GM12865 (cell line): ENCODE measurements around the gene PHLDB3.

Experiments used
- DNase-seq: peaks from one replicate; pipeline ENCODE4 v3.0.0; 2010; ENCODE audit warnings: low read depth
- H3K4me3 ChIP-seq: 2 replicates; pipeline ENCODE4 v1.5.1; 2011; ENCODE audit warnings: mild to moderate bottlenecking, low read depth, low read length, control low read depth
- TF ChIP-seq, protein P1 (sequence below): IDR thresholded peaks from 2 replicates; pipeline ENCODE4 v1.5.1; 2011; ENCODE audit warnings: low read length, control low read depth, low read depth, inconsistent platforms; ENCODE audit not compliant: insufficient read depth; ENCODE audit errors: missing control alignments

The PHLDB3 gene

DNA sequence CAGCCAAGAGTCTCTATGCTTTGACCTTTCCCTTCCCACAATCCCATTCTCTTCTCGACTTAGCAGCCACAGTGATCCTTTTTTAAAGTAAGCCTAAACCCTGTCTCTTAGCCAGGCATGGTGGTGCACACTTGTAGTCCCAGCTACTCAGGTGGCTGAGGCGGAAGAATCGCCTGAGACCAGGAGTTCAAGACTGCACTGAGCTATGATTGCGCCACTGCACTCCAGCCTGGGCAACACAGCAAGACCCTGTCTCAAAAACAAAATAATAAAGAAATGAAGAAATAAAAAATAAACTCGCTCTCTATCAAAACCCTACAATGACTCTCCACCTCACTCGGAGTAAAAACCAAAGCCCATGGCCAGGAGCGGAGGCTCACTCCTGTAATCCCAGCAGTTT lies 75.2 kb downstream of the PHLDB3 start:
- TF ChIP-seq, protein P1, sequence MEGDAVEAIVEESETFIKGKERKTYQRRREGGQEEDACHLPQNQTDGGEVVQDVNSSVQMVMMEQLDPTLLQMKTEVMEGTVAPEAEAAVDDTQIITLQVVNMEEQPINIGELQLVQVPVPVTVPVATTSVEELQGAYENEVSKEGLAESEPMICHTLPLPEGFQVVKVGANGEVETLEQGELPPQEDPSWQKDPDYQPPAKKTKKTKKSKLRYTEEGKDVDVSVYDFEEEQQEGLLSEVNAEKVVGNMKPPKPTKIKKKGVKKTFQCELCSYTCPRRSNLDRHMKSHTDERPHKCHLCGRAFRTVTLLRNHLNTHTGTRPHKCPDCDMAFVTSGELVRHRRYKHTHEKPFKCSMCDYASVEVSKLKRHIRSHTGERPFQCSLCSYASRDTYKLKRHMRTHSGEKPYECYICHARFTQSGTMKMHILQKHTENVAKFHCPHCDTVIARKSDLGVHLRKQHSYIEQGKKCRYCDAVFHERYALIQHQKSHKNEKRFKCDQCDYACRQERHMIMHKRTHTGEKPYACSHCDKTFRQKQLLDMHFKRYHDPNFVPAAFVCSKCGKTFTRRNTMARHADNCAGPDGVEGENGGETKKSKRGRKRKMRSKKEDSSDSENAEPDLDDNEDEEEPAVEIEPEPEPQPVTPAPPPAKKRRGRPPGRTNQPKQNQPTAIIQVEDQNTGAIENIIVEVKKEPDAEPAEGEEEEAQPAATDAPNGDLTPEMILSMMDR: no peak

DNA sequence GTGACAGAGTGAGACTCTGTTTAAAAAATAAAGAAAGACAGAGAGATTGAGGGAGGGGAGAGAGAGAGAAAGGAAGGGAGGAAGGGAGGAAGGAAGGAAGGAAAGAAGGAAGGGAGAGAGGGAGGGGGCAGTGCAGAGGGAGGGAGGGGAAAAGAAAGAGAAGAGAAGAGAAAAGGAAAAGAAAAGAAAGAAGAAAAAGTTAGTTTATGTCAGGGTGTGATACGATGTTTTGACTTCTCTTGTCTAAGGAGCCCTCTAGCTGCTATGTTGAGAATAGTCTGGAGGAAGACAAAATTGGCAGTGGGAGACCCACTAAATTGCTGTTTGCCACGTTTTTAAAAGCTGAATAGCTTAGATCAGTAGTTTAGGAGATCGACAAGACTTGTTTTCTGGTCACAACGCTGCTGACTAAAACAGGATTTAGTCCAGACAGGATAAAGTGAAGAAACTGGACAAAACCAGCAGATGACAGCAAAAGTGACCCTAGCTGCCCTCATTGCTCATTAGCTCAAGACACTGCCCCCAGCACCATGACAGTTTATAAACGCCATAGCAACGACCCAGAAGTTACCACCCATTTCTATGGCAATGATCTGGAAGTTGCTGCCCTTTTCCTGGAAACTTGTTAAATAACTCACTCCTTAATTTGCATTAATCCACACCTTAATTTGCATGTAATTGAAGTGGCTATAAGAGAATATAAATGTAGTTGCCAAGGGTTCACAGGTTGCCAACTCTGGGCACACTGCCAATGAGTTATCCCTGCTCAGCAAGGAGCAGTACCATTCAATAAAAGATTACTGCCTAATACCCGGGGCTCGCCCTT lies 78.8 kb downstream of the PHLDB3 start:
- TF ChIP-seq, protein P1: peak; percentile 37
- DNase-seq: no peak
- H3K4me3 ChIP-seq: no peak overlapping the region

More for the DNA sequence above, 75.2 kb downstream of the PHLDB3 start:
- DNase-seq: no peak
- no peak overlapping the region for H3K4me3 ChIP-seq
